HG02759 (cell line): ENCODE data around the gene HEPACAM.

Source experiments
- ATAC-seq: cut with Tn5 transposase; IDR thresholded peaks from one replicate; pipeline ENCODE4 v1.9.1; 2021; ENCODE audit warnings: mild to moderate bottlenecking, moderate library complexity; ENCODE audit not compliant: unreplicated experiment

The HEPACAM gene

DNA sequence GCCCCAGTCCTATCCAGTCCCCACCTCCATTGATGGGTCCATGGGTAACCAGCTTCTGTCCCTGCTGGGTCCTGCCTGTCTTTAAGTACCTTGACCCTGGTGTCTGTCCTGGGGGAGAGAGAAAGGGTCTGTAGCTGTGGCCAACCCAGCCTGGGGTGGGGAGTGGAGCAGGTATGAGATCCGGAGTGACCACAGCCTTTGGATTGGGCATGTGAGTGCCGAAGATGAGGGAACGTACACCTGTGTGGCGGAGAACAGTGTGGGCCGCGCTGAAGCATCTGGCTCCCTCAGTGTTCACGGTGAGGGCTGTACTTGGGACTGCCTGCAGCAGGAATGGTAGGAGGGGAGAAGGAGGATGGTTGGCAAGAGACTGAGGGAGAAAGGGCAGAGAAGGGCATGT is 65.4 kb downstream of the HEPACAM start:
- ATAC-seq: no peak

DNA sequence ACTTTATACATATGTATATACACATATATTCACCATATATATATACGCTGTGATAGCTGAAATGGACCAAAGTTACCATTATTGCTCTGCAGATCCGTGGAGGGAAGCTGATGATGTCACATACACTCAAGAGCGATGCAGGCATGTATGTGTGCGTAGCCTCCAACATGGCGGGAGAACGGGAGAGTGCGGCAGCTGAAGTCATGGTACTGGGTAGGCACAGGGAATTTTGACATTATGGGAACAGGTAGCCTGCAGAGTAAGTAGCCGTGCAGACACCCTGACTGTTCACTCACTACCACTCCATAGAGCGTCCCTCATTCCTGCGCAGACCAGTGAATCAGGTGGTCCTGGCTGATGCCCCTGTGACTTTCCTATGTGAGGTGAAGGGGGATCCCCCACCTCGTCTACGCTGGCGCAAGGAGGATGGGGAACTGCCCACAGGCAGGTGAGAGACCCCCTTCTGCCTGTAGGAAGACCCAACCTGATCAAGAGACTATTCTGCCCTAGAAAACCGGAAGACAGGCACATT is 65.9 kb downstream of the HEPACAM start:
- ATAC-seq: no peak

- ATAC-seq: no peak
Observed at GRCh38 chr11:124869331-124869730, 66.5 kb downstream of the HEPACAM start.
